Fibroblast of villous mesenchyme (primary cell): Measurements from ENCODE around the gene CTSF. TPM values are rescaled to one million over a fixed set of nuclear protein-coding genes. Genes with fewer than 3 reads are reported as not detected.

Source experiments
- DNase-seq: peaks from one replicate; pipeline ENCODE4 v3.0.0-alpha.2; 2010; ENCODE audit warnings: low read depth
- H3K4me3 ChIP-seq: 2 replicates; pipeline ENCODE4 v1.5.1; 2011; ENCODE audit warnings: low read depth, mild to moderate bottlenecking, low read length
- CTCF ChIP-seq: IDR thresholded peaks from 2 replicates; pipeline ENCODE4 v1.5.1; 2012; ENCODE audit warnings: low read depth, mild to moderate bottlenecking, low read length; ENCODE audit not compliant: insufficient read depth
- total RNA-seq: library from RNA; depleted of rRNA; stranded (reverse); fragments of >200 nt; gene quantifications from 2 replicates; pipeline ENCODE4 v1.2.3, GENCODE V29; 2012

Gene CTSF
- total RNA-seq, 1 donor, result 9.9 TPM

DNA sequence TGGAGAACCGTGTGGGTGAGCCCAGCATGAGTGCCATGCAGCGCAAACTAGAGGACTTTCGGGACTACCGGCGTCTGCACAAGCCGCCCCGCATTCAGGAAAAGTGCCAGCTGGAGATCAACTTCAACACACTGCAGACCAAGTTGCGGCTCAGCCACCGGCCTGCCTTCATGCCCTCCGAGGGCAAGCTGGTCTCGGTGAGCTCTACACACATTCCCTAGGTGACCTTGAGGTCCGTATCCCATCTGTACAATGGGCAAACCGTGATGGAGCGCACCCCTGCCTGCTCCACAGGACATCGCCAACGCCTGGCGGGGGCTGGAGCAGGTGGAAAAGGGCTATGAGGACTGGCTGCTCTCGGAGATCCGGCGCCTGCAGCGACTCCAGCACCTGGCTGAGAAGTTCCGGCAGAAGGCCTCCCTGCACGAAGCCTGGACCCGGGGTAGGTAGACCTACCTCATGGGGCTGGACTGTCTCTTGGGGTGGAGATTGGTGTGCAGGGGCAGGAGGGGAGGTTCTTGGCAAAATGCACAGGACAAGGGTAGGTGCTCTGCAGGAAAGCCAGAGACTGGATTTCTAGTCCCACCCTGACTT lies 10.6 kb downstream of the CTSF start:
- no peak for TF ChIP-seq CTCF
- DNase-seq, result no peak

DNA sequence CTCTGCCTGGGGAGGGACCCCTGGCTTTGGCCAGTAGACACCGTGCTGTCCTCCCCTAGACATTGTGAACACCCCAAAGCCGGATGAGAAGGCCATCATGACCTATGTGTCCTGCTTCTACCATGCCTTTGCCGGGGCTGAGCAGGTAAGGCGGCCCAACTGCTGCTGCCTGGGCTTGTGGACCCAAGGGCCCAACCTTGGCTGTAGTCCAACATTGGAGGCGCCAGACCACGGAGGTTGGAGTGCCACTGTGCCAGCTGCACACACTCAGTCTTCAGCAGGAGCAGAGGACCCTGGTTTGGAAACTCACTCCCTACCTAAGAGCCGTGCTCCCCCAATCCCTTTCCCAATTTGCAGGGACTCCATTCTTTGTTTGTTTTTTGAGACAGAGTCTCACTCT lies 12.3 kb downstream of the CTSF start:
- TF ChIP-seq CTCF, result no peak
- no peak for DNase-seq
- H3K4me3 ChIP-seq, result no peak overlapping the region

More for the DNA sequence above, 10.6 kb downstream of the CTSF start:
- no peak overlapping the region for H3K4me3 ChIP-seq

DNA sequence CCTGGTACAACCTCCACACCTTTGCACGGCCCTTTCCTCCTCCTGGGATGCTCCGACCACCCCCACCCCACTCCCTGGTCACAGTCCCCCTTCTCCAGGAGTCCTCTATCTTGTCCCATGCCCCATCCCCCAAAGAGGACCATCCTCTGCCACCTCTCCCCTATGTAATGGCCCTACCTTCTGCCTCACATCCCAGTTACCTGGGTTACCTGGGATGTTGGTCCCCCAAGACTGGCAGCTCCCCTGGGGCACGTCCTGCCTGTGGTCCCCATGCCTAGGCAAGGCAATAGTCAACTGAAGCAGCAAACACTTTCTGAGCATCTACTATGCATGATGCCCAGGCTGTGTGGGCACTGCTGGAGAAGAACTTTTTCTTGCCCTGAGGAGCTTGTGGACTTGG lies 13.0 kb downstream of the CTSF start:
- TF ChIP-seq CTCF, result no peak
- no peak for DNase-seq
- no peak overlapping the region for H3K4me3 ChIP-seq

GRCh38 chr11:66554602-66555001 lies 13.8 kb downstream of the CTSF start:
- no peak for TF ChIP-seq CTCF
- no peak overlapping the region for H3K4me3 ChIP-seq
- DNase-seq, result no peak

- H3K4me3 ChIP-seq, result no peak overlapping the region
- DNase-seq, result no peak
- no peak for TF ChIP-seq CTCF
Measured at GRCh38 chr11:66550887-66551286, 17.5 kb downstream of the CTSF start.

DNA sequence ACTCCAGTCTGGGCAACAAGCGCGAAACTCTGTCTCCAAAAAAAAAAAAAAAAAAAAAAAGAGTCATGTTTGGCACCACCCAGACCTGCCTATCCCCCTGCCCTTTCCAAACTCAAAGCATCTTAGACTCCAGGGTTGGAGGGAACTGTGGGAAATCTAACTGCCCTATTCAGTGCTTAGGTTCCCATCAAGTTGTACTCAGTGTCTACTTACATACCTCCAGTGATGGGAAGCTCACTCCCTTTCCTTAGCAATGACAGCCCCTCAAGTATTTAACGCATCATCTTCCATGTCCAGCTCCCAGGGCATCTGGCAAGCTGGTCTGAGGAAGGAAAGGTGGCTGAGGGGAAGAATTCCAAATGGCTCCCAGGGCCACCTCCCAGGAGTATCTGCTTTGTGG lies 18.7 kb downstream of the CTSF start:
- DNase-seq, result no peak
- H3K4me3 ChIP-seq, result no peak overlapping the region
- no peak for TF ChIP-seq CTCF
